Muscle layer of duodenum (tissue), 2 donors: ENCODE data around the gene ZNF695.

Experiments
- H3K27ac ChIP-seq: one replicate; pipeline ENCODE4 v1.7.0; 2013; ENCODE audit warnings: mild to moderate bottlenecking, low read length
- H3K27me3 ChIP-seq: one replicate; pipeline ENCODE4 v1.7.0; 2013; ENCODE audit warnings: low read depth, mild to moderate bottlenecking, control low read depth, low read length
- H3K36me3 ChIP-seq, 2 donors: one replicate each; pipeline ENCODE4 v1.7.0; 2013; ENCODE audit warnings: low read length in 2 of 2, control low read depth in 1 of 2, mild to moderate bottlenecking in 1 of 2; ENCODE audit not compliant: insufficient read depth in 2 of 2, control insufficient read depth in 1 of 2
- H3K4me1 ChIP-seq, 2 donors: one replicate each; pipeline ENCODE4 v1.7.0; 2013; ENCODE audit warnings: low read length in 2 of 2, mild to moderate bottlenecking in 2 of 2, control low read depth in 1 of 2, moderate library complexity in 1 of 2; ENCODE audit not compliant: insufficient read depth in 2 of 2, control insufficient read depth in 1 of 2
- H3K4me3 ChIP-seq, 2 donors: one replicate each; pipeline ENCODE4 v1.7.0; 2013; ENCODE audit warnings: low read length in 2 of 2, low read depth in 1 of 2, mild to moderate bottlenecking in 1 of 2
- H3K9me3 ChIP-seq, 2 donors: one replicate each; pipeline ENCODE4 v1.7.0; 2013; ENCODE audit warnings: low read length in 2 of 2, control low read depth in 1 of 2, mild to moderate bottlenecking in 1 of 2; ENCODE audit not compliant: control insufficient read depth in 1 of 2
- donor health status: healthy.

The ZNF695 gene

DNA sequence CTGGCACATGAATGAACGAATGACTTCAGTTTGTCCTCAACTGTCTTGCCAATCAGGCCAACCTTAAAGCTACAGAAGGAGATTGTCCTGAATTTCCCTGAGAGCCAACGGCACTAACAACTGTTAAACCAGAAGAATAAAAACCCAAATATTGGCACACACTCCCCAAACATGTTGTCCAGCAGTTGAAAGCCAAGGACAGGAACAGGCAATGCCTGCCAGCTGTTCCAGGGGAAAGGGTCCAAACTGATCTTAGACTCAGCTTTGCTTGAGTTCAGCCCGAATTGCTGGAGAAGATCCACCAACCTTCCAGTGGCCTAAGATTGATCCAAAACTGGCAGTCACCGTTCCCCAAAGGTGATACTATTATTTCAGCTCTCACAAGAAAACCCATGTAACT is 53.7 kb downstream of the ZNF695 start:
- H3K4me1 ChIP-seq, result no peaks in the 10 kb centered on the region
- H3K27ac ChIP-seq, result no peak overlapping the region
- no peaks in the 10 kb centered on the region for H3K9me3 ChIP-seq
- H3K4me3 ChIP-seq, result no peak overlapping the region
- no peaks in the 10 kb centered on the region for H3K27me3 ChIP-seq
- H3K36me3 ChIP-seq, result no peaks in the 10 kb centered on the region

DNA sequence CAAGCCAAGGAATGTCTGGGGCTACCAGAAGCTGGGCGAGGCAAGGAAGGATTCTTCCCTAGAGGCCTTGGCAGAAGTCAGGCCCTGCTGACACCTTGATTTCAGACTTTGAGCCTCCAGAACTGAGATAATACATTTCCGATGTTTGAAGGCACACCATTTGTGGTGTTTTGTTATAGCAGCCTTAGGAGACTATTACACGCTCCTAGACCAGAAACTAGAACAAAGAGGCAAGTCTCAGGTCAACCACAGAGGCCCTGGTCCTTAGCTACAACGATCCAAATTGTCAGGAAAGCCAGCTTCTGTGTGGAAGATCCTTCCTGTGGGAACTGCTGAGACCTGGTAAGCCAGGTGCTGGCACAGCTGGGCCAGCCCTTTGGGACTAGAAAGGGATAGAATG is 56.4 kb downstream of the ZNF695 start:
- Histone ChIP-seq H3K27ac (no peak overlapping the region), H3K4me1 (no peaks in the 10 kb centered on the region), H3K36me3 (no peaks in the 10 kb centered on the region), H3K4me3 (no peak overlapping the region), H3K9me3 (no peaks in the 10 kb centered on the region), H3K27me3 (no peaks in the 10 kb centered on the region)

DNA sequence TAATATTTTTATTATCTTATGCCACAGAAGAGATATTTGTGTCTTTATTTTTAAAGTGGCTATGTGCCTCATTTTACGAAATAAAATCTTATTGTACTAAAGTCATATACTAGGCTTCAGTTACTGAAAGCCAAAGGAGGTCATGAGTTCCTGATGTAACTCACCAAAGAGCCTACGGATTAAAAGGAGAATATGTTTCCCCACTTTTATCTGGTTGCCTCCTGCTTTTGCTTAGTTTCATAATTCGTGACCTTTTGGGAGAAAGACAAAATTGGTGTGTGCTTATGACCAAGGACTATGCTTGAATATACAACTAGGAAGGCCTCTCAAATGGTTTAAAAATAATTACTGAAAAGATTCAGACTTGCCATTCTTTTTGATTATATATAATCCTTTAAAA is 57.9 kb downstream of the ZNF695 start:
- H3K4me3 ChIP-seq, result no peak overlapping the region
- no peaks in the 10 kb centered on the region for H3K9me3 ChIP-seq
- H3K36me3 ChIP-seq, result no peaks in the 10 kb centered on the region
- H3K4me1 ChIP-seq, result no peaks in the 10 kb centered on the region
- H3K27me3 ChIP-seq, result no peaks in the 10 kb centered on the region
- H3K27ac ChIP-seq, result peak overlapping the region; percentile 29

DNA sequence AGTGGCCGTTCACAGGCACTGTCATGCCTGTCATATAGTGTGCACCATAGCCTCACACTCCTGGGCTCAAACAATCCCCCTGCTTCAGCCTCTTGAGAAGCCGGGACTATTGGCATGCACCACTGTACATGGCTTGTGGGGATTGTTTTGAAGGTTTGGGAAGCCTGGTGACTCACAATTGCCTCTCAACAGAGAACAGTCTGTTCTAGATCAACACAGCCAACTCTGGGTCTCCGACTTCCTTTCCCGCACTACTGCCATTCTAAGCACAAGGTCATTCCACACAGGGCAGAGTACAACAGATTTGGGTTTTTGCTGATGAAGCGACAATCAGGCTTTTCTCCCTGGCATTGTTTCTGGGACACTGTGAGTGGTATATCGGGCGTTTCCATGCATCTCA is 60.6 kb downstream of the ZNF695 start:
- Histone ChIP-seq H3K9me3 (no peaks in the 10 kb centered on the region), H3K36me3 (no peaks in the 10 kb centered on the region), H3K27me3 (no peaks in the 10 kb centered on the region), H3K4me3 (no peak overlapping the region), H3K4me1 (no peaks in the 10 kb centered on the region), H3K27ac (peak overlapping the region; percentile 27)

DNA sequence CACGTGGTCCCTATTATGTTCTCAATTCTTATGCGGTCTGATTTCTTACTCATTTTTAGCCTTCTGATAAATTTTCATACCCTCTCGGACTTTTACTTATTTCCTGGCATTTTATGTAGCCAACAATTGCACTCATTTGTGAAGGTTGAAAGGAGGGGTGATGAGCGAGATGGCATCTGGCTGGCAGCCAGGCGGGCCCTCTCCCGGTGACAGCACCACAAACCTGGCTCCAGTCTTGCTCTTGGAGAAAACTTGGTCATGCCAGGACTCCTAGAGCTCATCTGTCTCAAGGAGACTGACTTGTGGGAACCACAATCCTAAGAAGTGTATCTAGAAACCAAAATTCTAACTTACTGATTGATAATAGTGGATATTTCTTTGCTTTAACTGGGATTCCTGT is 61.5 kb downstream of the ZNF695 start:
- no peaks in the 10 kb centered on the region for H3K9me3 ChIP-seq
- no peak overlapping the region for H3K27ac ChIP-seq
- H3K36me3 ChIP-seq, result no peaks in the 10 kb centered on the region
- H3K4me3 ChIP-seq, result no peak overlapping the region
- no peaks in the 10 kb centered on the region for H3K27me3 ChIP-seq
- H3K4me1 ChIP-seq, result no peaks in the 10 kb centered on the region
